LNCaP clone FGC (cell line): Measurements from ENCODE around the gene PCDHA8.
"Not testable (repeated sequence)": the region's sequence is repeated elsewhere in the genome, so short reads cannot be mapped to it uniquely, and the experiment has no call there.

ENCODE experiments used
- DNase-seq: peaks from one replicate; pipeline ENCODE4 v3.0.0-alpha.2; 2011; ENCODE audit warnings: low read depth
- H3K4me3 ChIP-seq: 2 replicates; pipeline ENCODE4 v1.5.1; 2011; ENCODE audit warnings: mild to moderate bottlenecking, low read depth, low read length, control low read depth
- CTCF ChIP-seq: IDR thresholded peaks from 2 replicates; pipeline ENCODE4 v1.5.1; 2012; ENCODE audit warnings: mild to moderate bottlenecking; ENCODE audit not compliant: control insufficient read depth, insufficient read depth; ENCODE audit errors: extremely low read depth

The PCDHA8 gene

GRCh38 chr5:140835622-140836510 lies 5.1 kb upstream of the PCDHA8 start:
- no peak overlapping the region for H3K4me3 ChIP-seq
- no peak for TF ChIP-seq CTCF
- DNase-seq = no peak

GRCh38 chr5:140842798-140843733 lies 2.1 kb downstream of the PCDHA8 start:
- no peak overlapping the region for H3K4me3 ChIP-seq

GRCh38 chr5:140848139-140849102 lies 7.4 kb downstream of the PCDHA8 start, which contains the start of gene PCDHA9:
Gene PCDHA9 (plus strand): TSS chr5:140848382. CDS start chr5:140848496, 114 bp downstream.
- H3K4me3 ChIP-seq, DNase-seq: not testable (repeated sequence)

More at GRCh38 chr5:140842798-140843733, 2.1 kb downstream of the PCDHA8 start:
- TF ChIP-seq CTCF = no peak
- DNase-seq = no peak

- H3K4me3 ChIP-seq, DNase-seq: not testable (repeated sequence)
Observed at GRCh38 chr5:140849831-140850634, 9.0 kb downstream of the PCDHA8 start.

GRCh38 chr5:140855772-140856674 lies 15.0 kb downstream of the PCDHA8 start, which contains the start of gene PCDHA10:
Gene PCDHA10 (plus strand): TSS chr5:140855897. CDS start chr5:140856049, 152 bp downstream.
- 0 out of 2 replicates have a peak, but pooled peaks have one; percentile 27 for TF ChIP-seq CTCF
- H3K4me3 ChIP-seq = no peak within 1 kb of the TSS
- no peak for DNase-seq

GRCh38 chr5:140857177-140857986 lies 16.4 kb downstream of the PCDHA8 start:
- DNase-seq = no peak
- no peak for TF ChIP-seq CTCF
- no peak overlapping the region for H3K4me3 ChIP-seq
